Neural cell (in vitro differentiated cells): ENCODE data around the gene TMEM43.

Experiments used
- EP300 ChIP-seq: fragments of 450-650 bp; conservative IDR thresholded peaks from 2 replicates; pipeline ENCODE4 v1.6.1; 2014; ENCODE audit warnings: antibody characterized with exemption, mild to moderate bottlenecking, moderate library complexity; ENCODE audit not compliant: poor library complexity, severe bottlenecking
- EZH2 ChIP-seq: fragments of 200-600, 300-800 bp; shearing (Covaris generic), sonication (generic); IDR thresholded peaks from 2 replicates; pipeline ENCODE4 v1.6.1; 2014; ENCODE audit warnings: antibody characterized with exemption, low read length, borderline replicate concordance, mild to moderate bottlenecking; ENCODE audit not compliant: insufficient read depth, poor library complexity, severe bottlenecking
- POLR2AphosphoS5 ChIP-seq: IDR thresholded peaks from 2 replicates; pipeline ENCODE4 v1.6.1; 2012
- RAD21 ChIP-seq: fragments of 450-650 bp; conservative IDR thresholded peaks from 2 replicates; pipeline ENCODE4 v1.6.1; 2014; ENCODE audit warnings: antibody characterized with exemption, mild to moderate bottlenecking, moderate library complexity
- SMC3 ChIP-seq: fragments of 450-650 bp; conservative IDR thresholded peaks from 2 replicates; pipeline ENCODE4 v1.6.1; 2014; ENCODE audit warnings: antibody characterized with exemption, mild to moderate bottlenecking, moderate library complexity; ENCODE audit not compliant: poor library complexity
- TAF1 ChIP-seq: IDR thresholded peaks from 2 replicates; pipeline ENCODE4 v1.6.1; 2012; ENCODE audit warnings: low read depth
- TF ChIP-seq, protein P1 (sequence below): fragments of 450-650 bp; IDR thresholded peaks from 2 replicates; pipeline ENCODE4 v1.5.1; 2014; ENCODE audit warnings: antibody characterized with exemption, mild to moderate bottlenecking, moderate library complexity; ENCODE audit not compliant: poor library complexity, severe bottlenecking
- TF ChIP-seq, protein P2 (sequence below): IDR thresholded peaks from 2 replicates; pipeline ENCODE4 v1.6.1; 2012; ENCODE audit warnings: borderline replicate concordance

DNA sequence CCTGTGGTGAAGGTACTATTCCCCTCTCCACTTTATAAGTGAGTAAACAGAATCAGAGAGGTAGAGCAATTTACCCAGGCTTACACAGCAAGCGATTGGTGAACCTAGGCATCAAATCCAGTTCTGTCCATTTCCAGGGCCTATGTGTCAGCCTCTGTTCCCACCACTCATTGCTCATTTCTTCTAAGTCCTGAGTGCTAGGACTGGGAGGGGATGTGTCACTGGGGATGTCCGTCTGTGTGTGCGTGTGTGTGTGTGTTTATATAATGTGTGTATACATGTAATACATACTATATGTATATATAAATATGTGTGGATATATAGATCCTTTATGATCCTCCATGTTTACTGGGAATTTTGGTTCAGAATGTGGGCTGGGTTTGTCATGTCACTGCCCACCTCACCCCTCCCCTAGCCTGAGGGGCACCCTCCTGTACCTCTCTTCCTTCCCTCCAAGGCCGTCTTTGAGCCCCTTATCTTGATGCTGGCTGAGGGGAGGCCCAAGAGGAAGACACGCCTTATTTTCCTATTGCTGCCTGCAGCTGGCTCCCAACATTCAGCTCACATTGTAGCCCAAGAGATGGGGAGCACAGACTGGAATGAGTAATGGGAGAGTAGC is 2.1 kb downstream of the TMEM43 start:
- no peak for TF ChIP-seq POLR2AphosphoS5
- TF ChIP-seq TAF1 = no peak
- TF ChIP-seq, protein P1, sequence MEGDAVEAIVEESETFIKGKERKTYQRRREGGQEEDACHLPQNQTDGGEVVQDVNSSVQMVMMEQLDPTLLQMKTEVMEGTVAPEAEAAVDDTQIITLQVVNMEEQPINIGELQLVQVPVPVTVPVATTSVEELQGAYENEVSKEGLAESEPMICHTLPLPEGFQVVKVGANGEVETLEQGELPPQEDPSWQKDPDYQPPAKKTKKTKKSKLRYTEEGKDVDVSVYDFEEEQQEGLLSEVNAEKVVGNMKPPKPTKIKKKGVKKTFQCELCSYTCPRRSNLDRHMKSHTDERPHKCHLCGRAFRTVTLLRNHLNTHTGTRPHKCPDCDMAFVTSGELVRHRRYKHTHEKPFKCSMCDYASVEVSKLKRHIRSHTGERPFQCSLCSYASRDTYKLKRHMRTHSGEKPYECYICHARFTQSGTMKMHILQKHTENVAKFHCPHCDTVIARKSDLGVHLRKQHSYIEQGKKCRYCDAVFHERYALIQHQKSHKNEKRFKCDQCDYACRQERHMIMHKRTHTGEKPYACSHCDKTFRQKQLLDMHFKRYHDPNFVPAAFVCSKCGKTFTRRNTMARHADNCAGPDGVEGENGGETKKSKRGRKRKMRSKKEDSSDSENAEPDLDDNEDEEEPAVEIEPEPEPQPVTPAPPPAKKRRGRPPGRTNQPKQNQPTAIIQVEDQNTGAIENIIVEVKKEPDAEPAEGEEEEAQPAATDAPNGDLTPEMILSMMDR = no peak
- no peak for TF ChIP-seq EP300
- TF ChIP-seq RAD21 = no peak
- TF ChIP-seq EZH2 = no peak
- TF ChIP-seq, protein P2, sequence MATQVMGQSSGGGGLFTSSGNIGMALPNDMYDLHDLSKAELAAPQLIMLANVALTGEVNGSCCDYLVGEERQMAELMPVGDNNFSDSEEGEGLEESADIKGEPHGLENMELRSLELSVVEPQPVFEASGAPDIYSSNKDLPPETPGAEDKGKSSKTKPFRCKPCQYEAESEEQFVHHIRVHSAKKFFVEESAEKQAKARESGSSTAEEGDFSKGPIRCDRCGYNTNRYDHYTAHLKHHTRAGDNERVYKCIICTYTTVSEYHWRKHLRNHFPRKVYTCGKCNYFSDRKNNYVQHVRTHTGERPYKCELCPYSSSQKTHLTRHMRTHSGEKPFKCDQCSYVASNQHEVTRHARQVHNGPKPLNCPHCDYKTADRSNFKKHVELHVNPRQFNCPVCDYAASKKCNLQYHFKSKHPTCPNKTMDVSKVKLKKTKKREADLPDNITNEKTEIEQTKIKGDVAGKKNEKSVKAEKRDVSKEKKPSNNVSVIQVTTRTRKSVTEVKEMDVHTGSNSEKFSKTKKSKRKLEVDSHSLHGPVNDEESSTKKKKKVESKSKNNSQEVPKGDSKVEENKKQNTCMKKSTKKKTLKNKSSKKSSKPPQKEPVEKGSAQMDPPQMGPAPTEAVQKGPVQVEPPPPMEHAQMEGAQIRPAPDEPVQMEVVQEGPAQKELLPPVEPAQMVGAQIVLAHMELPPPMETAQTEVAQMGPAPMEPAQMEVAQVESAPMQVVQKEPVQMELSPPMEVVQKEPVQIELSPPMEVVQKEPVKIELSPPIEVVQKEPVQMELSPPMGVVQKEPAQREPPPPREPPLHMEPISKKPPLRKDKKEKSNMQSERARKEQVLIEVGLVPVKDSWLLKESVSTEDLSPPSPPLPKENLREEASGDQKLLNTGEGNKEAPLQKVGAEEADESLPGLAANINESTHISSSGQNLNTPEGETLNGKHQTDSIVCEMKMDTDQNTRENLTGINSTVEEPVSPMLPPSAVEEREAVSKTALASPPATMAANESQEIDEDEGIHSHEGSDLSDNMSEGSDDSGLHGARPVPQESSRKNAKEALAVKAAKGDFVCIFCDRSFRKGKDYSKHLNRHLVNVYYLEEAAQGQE = no peak
- TF ChIP-seq SMC3 = no peak
